ENCODE measurements around the gene GPR149.

The GPR149 gene

DNA sequence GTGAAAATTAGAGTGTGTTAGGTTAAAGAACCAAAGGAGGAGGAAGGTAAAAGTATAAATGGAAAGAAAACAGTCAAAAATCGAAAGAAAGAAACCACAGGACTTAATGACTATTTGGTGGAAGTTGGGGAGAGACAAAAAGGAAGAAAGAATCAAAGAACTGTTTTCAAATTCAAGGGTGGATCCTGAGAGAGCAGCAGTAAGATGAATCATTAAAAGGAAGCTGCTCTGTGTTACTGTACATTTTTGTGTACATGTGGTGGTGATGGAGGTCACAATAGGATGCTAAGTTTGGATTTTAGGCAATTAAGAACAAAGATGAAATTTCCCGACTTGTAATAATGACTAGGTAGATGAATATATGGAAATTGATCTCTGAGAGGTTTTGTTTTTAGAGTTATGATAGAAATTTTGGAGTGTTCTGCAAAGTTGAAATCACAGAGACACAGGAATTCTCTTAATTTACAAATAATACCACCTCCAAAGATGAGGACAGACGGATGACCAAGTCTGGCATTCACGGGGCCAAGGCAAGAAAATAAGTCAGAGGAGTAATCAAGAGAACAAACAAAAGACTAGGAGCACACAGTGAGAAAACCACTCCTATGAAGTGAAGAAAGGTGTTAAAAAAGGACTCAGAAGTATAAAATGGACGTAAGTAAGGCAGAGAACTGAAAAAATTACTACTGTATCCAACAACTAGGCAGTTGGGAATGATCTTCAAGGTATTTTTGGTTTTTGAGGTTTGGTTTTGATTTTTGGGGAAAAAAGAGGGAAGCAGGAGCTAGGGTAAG lies 112.8 kb downstream of the GPR149 start:
- TF ChIP-seq ZFP30 (CRISPR knock-in tag; IDR thresholded peaks at IDR 0.05) = no peak
- TF ChIP-seq, protein P1, sequence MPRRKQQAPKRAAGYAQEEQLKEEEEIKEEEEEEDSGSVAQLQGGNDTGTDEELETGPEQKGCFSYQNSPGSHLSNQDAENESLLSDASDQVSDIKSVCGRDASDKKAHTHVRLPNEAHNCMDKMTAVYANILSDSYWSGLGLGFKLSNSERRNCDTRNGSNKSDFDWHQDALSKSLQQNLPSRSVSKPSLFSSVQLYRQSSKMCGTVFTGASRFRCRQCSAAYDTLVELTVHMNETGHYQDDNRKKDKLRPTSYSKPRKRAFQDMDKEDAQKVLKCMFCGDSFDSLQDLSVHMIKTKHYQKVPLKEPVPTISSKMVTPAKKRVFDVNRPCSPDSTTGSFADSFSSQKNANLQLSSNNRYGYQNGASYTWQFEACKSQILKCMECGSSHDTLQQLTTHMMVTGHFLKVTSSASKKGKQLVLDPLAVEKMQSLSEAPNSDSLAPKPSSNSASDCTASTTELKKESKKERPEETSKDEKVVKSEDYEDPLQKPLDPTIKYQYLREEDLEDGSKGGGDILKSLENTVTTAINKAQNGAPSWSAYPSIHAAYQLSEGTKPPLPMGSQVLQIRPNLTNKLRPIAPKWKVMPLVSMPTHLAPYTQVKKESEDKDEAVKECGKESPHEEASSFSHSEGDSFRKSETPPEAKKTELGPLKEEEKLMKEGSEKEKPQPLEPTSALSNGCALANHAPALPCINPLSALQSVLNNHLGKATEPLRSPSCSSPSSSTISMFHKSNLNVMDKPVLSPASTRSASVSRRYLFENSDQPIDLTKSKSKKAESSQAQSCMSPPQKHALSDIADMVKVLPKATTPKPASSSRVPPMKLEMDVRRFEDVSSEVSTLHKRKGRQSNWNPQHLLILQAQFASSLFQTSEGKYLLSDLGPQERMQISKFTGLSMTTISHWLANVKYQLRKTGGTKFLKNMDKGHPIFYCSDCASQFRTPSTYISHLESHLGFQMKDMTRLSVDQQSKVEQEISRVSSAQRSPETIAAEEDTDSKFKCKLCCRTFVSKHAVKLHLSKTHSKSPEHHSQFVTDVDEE (CRISPR knock-in tag; IDR thresholded peaks at IDR 0.05) = no peak
- TF ChIP-seq, protein P2, sequence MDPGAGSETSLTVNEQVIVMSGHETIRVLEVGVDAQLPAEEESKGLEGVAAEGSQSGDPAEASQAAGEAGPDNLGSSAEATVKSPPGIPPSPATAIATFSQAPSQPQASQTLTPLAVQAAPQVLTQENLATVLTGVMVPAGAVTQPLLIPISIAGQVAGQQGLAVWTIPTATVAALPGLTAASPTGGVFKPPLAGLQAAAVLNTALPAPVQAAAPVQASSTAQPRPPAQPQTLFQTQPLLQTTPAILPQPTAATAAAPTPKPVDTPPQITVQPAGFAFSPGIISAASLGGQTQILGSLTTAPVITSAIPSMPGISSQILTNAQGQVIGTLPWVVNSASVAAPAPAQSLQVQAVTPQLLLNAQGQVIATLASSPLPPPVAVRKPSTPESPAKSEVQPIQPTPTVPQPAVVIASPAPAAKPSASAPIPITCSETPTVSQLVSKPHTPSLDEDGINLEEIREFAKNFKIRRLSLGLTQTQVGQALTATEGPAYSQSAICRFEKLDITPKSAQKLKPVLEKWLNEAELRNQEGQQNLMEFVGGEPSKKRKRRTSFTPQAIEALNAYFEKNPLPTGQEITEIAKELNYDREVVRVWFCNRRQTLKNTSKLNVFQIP (CRISPR knock-in tag; IDR thresholded peaks at IDR 0.05; ENCODE audit: borderline replicate concordance, low read depth) = no peak
- TF ChIP-seq BACH2 (CRISPR knock-in tag; IDR thresholded peaks at IDR 0.05; ENCODE audit: borderline replicate concordance) = no peak
- no peak for TF ChIP-seq ZFP3 (CRISPR knock-in tag; IDR thresholded peaks at IDR 0.05)
- TF ChIP-seq, protein P3, sequence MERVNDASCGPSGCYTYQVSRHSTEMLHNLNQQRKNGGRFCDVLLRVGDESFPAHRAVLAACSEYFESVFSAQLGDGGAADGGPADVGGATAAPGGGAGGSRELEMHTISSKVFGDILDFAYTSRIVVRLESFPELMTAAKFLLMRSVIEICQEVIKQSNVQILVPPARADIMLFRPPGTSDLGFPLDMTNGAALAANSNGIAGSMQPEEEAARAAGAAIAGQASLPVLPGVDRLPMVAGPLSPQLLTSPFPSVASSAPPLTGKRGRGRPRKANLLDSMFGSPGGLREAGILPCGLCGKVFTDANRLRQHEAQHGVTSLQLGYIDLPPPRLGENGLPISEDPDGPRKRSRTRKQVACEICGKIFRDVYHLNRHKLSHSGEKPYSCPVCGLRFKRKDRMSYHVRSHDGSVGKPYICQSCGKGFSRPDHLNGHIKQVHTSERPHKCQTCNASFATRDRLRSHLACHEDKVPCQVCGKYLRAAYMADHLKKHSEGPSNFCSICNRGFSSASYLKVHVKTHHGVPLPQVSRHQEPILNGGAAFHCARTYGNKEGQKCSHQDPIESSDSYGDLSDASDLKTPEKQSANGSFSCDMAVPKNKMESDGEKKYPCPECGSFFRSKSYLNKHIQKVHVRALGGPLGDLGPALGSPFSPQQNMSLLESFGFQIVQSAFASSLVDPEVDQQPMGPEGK (CRISPR knock-in tag; IDR thresholded peaks at IDR 0.05; ENCODE audit: borderline replicate concordance) = no peak
- TF ChIP-seq, protein P4, sequence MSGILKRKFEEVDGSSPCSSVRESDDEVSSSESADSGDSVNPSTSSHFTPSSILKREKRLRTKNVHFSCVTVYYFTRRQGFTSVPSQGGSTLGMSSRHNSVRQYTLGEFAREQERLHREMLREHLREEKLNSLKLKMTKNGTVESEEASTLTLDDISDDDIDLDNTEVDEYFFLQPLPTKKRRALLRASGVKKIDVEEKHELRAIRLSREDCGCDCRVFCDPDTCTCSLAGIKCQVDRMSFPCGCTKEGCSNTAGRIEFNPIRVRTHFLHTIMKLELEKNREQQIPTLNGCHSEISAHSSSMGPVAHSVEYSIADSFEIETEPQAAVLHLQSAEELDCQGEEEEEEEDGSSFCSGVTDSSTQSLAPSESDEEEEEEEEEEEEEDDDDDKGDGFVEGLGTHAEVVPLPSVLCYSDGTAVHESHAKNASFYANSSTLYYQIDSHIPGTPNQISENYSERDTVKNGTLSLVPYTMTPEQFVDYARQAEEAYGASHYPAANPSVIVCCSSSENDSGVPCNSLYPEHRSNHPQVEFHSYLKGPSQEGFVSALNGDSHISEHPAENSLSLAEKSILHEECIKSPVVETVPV (CRISPR knock-in tag; IDR thresholded peaks at IDR 0.05) = no peak
- no peak for TF ChIP-seq CSDC2 (CRISPR knock-in tag; IDR thresholded peaks at IDR 0.05)
- no peak for TF ChIP-seq ARNTL (CRISPR knock-in tag; IDR thresholded peaks at IDR 0.05; ENCODE audit: borderline replicate concordance, low read depth)
- no peak for TF ChIP-seq ZNF565 (CRISPR knock-in tag; conservative IDR thresholded peaks at IDR 0.05; ENCODE audit: low read depth)
- TF ChIP-seq TOX (CRISPR knock-in tag; IDR thresholded peaks at IDR 0.05; ENCODE audit: borderline replicate concordance) = no peak
- TF ChIP-seq TCF4 (CRISPR knock-in tag; IDR thresholded peaks at IDR 0.05; ENCODE audit: borderline replicate concordance) = no peak
- TF ChIP-seq ZNF70 (CRISPR knock-in tag; IDR thresholded peaks at IDR 0.05) = no peak
- TF ChIP-seq ZNF8 (CRISPR knock-in tag; IDR thresholded peaks at IDR 0.05) = no peak
- TF ChIP-seq PPARA (CRISPR knock-in tag; IDR thresholded peaks at IDR 0.05; ENCODE audit: borderline replicate concordance) = no peak
- no peak for TF ChIP-seq ESRRG (CRISPR knock-in tag; IDR thresholded peaks at IDR 0.05)
- no peak for TF ChIP-seq RARB (CRISPR knock-in tag; IDR thresholded peaks at IDR 0.05)
- no peak; the same call in 2 of the 3 replicates for ATAC-seq

DNA sequence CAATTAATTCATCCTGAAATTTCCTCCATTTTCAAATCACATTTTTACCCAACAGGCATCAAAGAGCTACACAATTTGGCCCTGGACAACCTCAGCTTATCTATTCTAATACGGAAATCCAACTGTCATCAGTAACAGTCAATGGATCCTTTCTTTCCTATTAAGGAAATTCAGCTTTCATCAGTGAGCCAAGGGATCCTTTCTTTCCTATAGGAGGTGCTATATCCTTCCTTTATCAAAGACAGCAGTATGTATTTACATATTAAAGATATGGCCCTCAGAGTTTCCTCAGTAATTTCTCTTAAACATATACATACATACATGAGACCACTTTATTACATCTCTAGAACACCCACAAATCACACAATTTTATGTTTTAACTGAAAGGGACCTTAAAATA lies 115.8 kb downstream of the GPR149 start:
- ATAC-seq = no peak
- TF ChIP-seq OSR1 (CRISPR knock-in tag; IDR thresholded peaks at IDR 0.05) (no peak), ISL1 (CRISPR knock-in tag; IDR thresholded peaks at IDR 0.05) (no peak), PPARA (CRISPR knock-in tag; IDR thresholded peaks at IDR 0.05; ENCODE audit: borderline replicate concordance) (no peak), ARNTL (CRISPR knock-in tag; IDR thresholded peaks at IDR 0.05; ENCODE audit: borderline replicate concordance, low read depth) (no peak), ZFP3 (CRISPR knock-in tag; IDR thresholded peaks at IDR 0.05) (no peak), BACH2 (CRISPR knock-in tag; IDR thresholded peaks at IDR 0.05; ENCODE audit: borderline replicate concordance) (no peak), TCF4 (CRISPR knock-in tag; IDR thresholded peaks at IDR 0.05; ENCODE audit: borderline replicate concordance) (no peak), ESRRG (CRISPR knock-in tag; IDR thresholded peaks at IDR 0.05) (no peak)
- TF ChIP-seq, protein P3 (CRISPR knock-in tag; IDR thresholded peaks at IDR 0.05; ENCODE audit: borderline replicate concordance) = no peak
- TF ChIP-seq, protein P1 (CRISPR knock-in tag; IDR thresholded peaks at IDR 0.05) = no peak
- TF ChIP-seq, protein P4 (CRISPR knock-in tag; IDR thresholded peaks at IDR 0.05) = no peak
- TF ChIP-seq, protein P2 (CRISPR knock-in tag; IDR thresholded peaks at IDR 0.05; ENCODE audit: borderline replicate concordance, low read depth) = no peak

Data from SK-N-SH treated with all-trans-retinoic acid at 6 μM for 48 hours (cell line).